ENCODE measurements around the gene ARL8A. TPM values are rescaled to one million over a fixed set of nuclear protein-coding genes. Genes with fewer than 3 reads are reported as not detected.
"Not testable (repeated sequence)": the region's sequence is repeated elsewhere in the genome, so short reads cannot be mapped to it uniquely, and the experiment has no call there.

ARL8A gene
- total RNA-seq, 1 experiment from 2014 or later: 45.6 TPM

GRCh38 chr1:202146279-202146678 is 1.7 kb upstream of the ARL8A start:
- H2AFZ ChIP-seq (ENCODE audit: low read depth, low read length, poor library complexity, severe bottlenecking): no peak overlapping the region
- TF ChIP-seq CTCF (IDR thresholded peaks at IDR 0.05 in 2 of 3, conservative IDR thresholded peaks at IDR 0.05 in 1 of 3; ENCODE audit: borderline replicate concordance in 1 of 3, insufficient read depth in 1 of 3, low read depth in 2 of 3, low read length in 2 of 3) (no peak), ZNF274 (IDR thresholded peaks at IDR 0.05; ENCODE audit: low read depth, low read length) (no peak), SP1 (IDR thresholded peaks at IDR 0.05; ENCODE audit: low read depth) (no peak), FOSL1 (IDR thresholded peaks at IDR 0.05; ENCODE audit: low read depth) (no peak), RAD21 (IDR thresholded peaks at IDR 0.05; ENCODE audit: low read depth) (no peak), CBX3 (IDR thresholded peaks at IDR 0.05; ENCODE audit: low read depth) (no peak), TCF7L2 (IDR thresholded peaks at IDR 0.05; ENCODE audit: borderline replicate concordance, extremely low read depth, insufficient read depth, insufficient read length) (no peak), JUND (IDR thresholded peaks at IDR 0.05) (no peak), CEBPB (IDR thresholded peaks at IDR 0.05; ENCODE audit: low read depth) (no peak), MAX (IDR thresholded peaks at IDR 0.05) (no peak), EGR1 (IDR thresholded peaks at IDR 0.05; ENCODE audit: low read depth) (no peak)
- H3K27ac ChIP-seq (ENCODE audit: low read depth, low read length): no peak overlapping the region
- CTCF ChIA-PET: interaction anchor here (0.6 to 1.1 kb wide), 2 partner anchors 9 to 574 kb away, joined by 3 to 13 read pairs; no protein-coding TSS in a partner anchor
- peaks cover 26% of the 10 kb centered on the region for H3K79me2 ChIP-seq (ENCODE audit: insufficient read depth, low read length)
- DNase-seq (ENCODE audit: low read depth, low spot score) (no peak), ATAC-seq (no peak)
- RAD21 ChIA-PET (ENCODE audit: low non-redundant PET in 1 of 2, low total read pairs in 2 of 2, uncharacterized antibody in 2 of 2, unreplicated experiment in 2 of 2): interaction anchor here in 1 of 2 experiments (0.7 kb wide), 1 partner anchor 55 kb away, joined by 3 read pairs; no protein-coding TSS in a partner anchor
- H3K36me3 ChIP-seq (ENCODE audit: control insufficient read depth in 1 of 2, insufficient read depth in 2 of 2, low read length in 2 of 2): no peaks in the 10 kb centered on the region
- no TSS peak for BruUV-seq (replicated peaks)
- no peaks in the 10 kb centered on the region for H4K20me1 ChIP-seq (ENCODE audit: insufficient read depth)
- H3K4me1 ChIP-seq (ENCODE audit: control insufficient read depth in 1 of 2, insufficient read depth in 2 of 2, low read length in 2 of 2): peaks cover 5 to 20% of the 10 kb centered on the region in 2 experiments; a peak in 3 of 4 replicates
- no peak overlapping the region for H3K9ac ChIP-seq (ENCODE audit: low read length)
- H3K4me3 ChIP-seq (replicated peaks in 1 of 2; ENCODE audit: low read depth in 1 of 2, low read length in 2 of 2): no peak overlapping the region
- H3K9me2 ChIP-seq (ENCODE audit: insufficient read depth): no peaks in the 10 kb centered on the region
- POLR2A ChIA-PET: no interaction called here
- no peak overlapping the region for H3K4me2 ChIP-seq (ENCODE audit: low read length)
- intact Hi-C loops (cut with micrococcal nuclease): no loop called here
- H3K27me3 ChIP-seq (ENCODE audit: insufficient read depth, low read length): no peaks in the 10 kb centered on the region
- H3K9me3 ChIP-seq (ENCODE audit: control insufficient read depth in 1 of 2, insufficient read depth in 1 of 2, low read depth in 1 of 2, low read length in 2 of 2): no peaks in the 10 kb centered on the region

- POLR2A ChIA-PET; H2AFZ ChIP-seq (ENCODE audit: low read depth, low read length, poor library complexity, severe bottlenecking); H3K27ac ChIP-seq (ENCODE audit: low read depth, low read length); H4K20me1 ChIP-seq (ENCODE audit: insufficient read depth); intact Hi-C loops (cut with micrococcal nuclease); BruUV-seq (replicated peaks); H3K9me3 ChIP-seq (ENCODE audit: control insufficient read depth in 1 of 2, insufficient read depth in 1 of 2, low read depth in 1 of 2, low read length in 2 of 2); DNase-seq (ENCODE audit: low read depth, low spot score); H3K9me2 ChIP-seq (ENCODE audit: insufficient read depth); H3K36me3 ChIP-seq (ENCODE audit: control insufficient read depth in 1 of 2, insufficient read depth in 2 of 2, low read length in 2 of 2); ATAC-seq; H3K27me3 ChIP-seq (ENCODE audit: insufficient read depth, low read length); H3K4me3 ChIP-seq (replicated peaks in 1 of 2; ENCODE audit: low read depth in 1 of 2, low read length in 2 of 2): not testable (repeated sequence)
- peak overlapping the region; percentile 95 for H3K4me2 ChIP-seq (ENCODE audit: low read length)
- peak overlapping the region; percentile 83; the same call in 1 of the 2 replicates for H3K9ac ChIP-seq (ENCODE audit: low read length)
- peaks cover 5 to 20% of the 10 kb centered on the region in 2 experiments; a peak in 3 of 4 replicates for H3K4me1 ChIP-seq (ENCODE audit: control insufficient read depth in 1 of 2, insufficient read depth in 2 of 2, low read length in 2 of 2)
- H3K79me2 ChIP-seq (ENCODE audit: insufficient read depth, low read length): peaks cover 31% of the 10 kb centered on the region
- ChIA-PET CTCF (interaction anchor here (0.6 to 1.1 kb wide), 2 partner anchors 9 to 574 kb away, joined by 3 to 13 read pairs; no protein-coding TSS in a partner anchor), RAD21 (ENCODE audit: low non-redundant PET in 1 of 2, low total read pairs in 2 of 2, uncharacterized antibody in 2 of 2, unreplicated experiment in 2 of 2) (interaction anchor here in 1 of 2 experiments (0.7 kb wide), 1 partner anchor 55 kb away, joined by 3 read pairs; no protein-coding TSS in a partner anchor)
Observed at GRCh38 chr1:202145744-202146140, 1.2 kb upstream of the ARL8A start.
